Measurements from ENCODE around the gene HECTD3.
"Not testable (repeated sequence)": the region's sequence is repeated elsewhere in the genome, so short reads cannot be mapped to it uniquely, and the experiment has no call there.

Gene HECTD3

GRCh38 chr1:45008076-45008475 lies 3.0 kb downstream of the HECTD3 start:
- no peak overlapping the region for H3K9ac ChIP-seq
- no peak overlapping the region for H3K27ac ChIP-seq
- H3K27me3 ChIP-seq, result no peaks in the 10 kb centered on the region
- peaks cover 68% of the 10 kb centered on the region for H3K36me3 ChIP-seq
- no peak overlapping the region for H3K4me3 ChIP-seq
- no peaks in the 10 kb centered on the region for H3K9me3 ChIP-seq
- no peak overlapping the region for H3K4me2 ChIP-seq
- peaks cover 26% of the 10 kb centered on the region for H3K4me1 ChIP-seq
- TF ChIP-seq Cebpa-rat (IDR thresholded peaks at IDR 0.05), result no peak
- peaks cover 9% of the 10 kb centered on the region; the same call in 1 of the 2 replicates for H4K20me1 ChIP-seq

GRCh38 chr1:45007311-45007710 lies 3.8 kb downstream of the HECTD3 start:
- H4K20me1 ChIP-seq, result peaks cover 9% of the 10 kb centered on the region; the same call in 1 of the 2 replicates
- no peak overlapping the region for H3K9ac ChIP-seq
- H3K4me2 ChIP-seq, result no peak overlapping the region
- peaks cover 76% of the 10 kb centered on the region for H3K36me3 ChIP-seq
- no peak for TF ChIP-seq Cebpa-rat (IDR thresholded peaks at IDR 0.05)
- H3K4me3 ChIP-seq, result no peak overlapping the region
- no peaks in the 10 kb centered on the region for H3K27me3 ChIP-seq
- peaks cover 18% of the 10 kb centered on the region for H3K4me1 ChIP-seq
- H3K27ac ChIP-seq, result no peak overlapping the region
- no peaks in the 10 kb centered on the region for H3K9me3 ChIP-seq

- H4K20me1 ChIP-seq, result peaks cover 9% of the 10 kb centered on the region; the same call in 1 of the 2 replicates
- no peak overlapping the region for H3K4me2 ChIP-seq
- peaks cover 12% of the 10 kb centered on the region for H3K4me1 ChIP-seq
- H3K27ac ChIP-seq, result no peak overlapping the region
- H3K9ac ChIP-seq, result no peak overlapping the region
- H3K9me3 ChIP-seq, result no peaks in the 10 kb centered on the region
- peaks cover 85% of the 10 kb centered on the region for H3K36me3 ChIP-seq
- H3K4me3 ChIP-seq, result no peak overlapping the region
- no peaks in the 10 kb centered on the region for H3K27me3 ChIP-seq
- no peak for TF ChIP-seq Cebpa-rat (IDR thresholded peaks at IDR 0.05)
These were observed 5.4 kb downstream of the HECTD3 start for GRCh38 chr1:45005761-45006160.

GRCh38 chr1:45004281-45004920 lies 6.7 kb downstream of the HECTD3 start:
- Histone ChIP-seq H3K36me3 (peaks cover 80% of the 10 kb centered on the region), H3K4me1 (no peaks in the 10 kb centered on the region), H3K9ac (no peak overlapping the region), H4K20me1 (no peaks in the 10 kb centered on the region), H3K4me2 (no peak overlapping the region), H3K4me3 (no peak overlapping the region), H3K27me3 (no peaks in the 10 kb centered on the region), H3K27ac (no peak overlapping the region), H3K9me3 (no peaks in the 10 kb centered on the region)
- no peak for TF ChIP-seq Cebpa-rat (IDR thresholded peaks at IDR 0.05)

GRCh38 chr1:45003741-45004140 lies 7.4 kb downstream of the HECTD3 start:
- peaks cover 74% of the 10 kb centered on the region for H3K36me3 ChIP-seq

GRCh38 chr1:45002650-45003645 lies 8.2 kb downstream of the HECTD3 start:
- no peak overlapping the region for H3K4me3 ChIP-seq
- no peak for TF ChIP-seq Cebpa-rat (IDR thresholded peaks at IDR 0.05)
- H3K27ac ChIP-seq, result no peak overlapping the region
- H3K36me3 ChIP-seq, result peaks cover 66% of the 10 kb centered on the region
- H3K9me3 ChIP-seq, result no peaks in the 10 kb centered on the region
- H3K4me1 ChIP-seq, result no peaks in the 10 kb centered on the region
- H4K20me1 ChIP-seq, result no peaks in the 10 kb centered on the region
- no peak overlapping the region for H3K9ac ChIP-seq
- H3K27me3 ChIP-seq, result no peaks in the 10 kb centered on the region
- no peak overlapping the region for H3K4me2 ChIP-seq

More at GRCh38 chr1:45003741-45004140, 7.4 kb downstream of the HECTD3 start:
- no peak overlapping the region for H3K4me2 ChIP-seq
- no peak overlapping the region for H3K27ac ChIP-seq
- H3K9ac ChIP-seq, result no peak overlapping the region
- no peak for TF ChIP-seq Cebpa-rat (IDR thresholded peaks at IDR 0.05)
- H3K9me3 ChIP-seq, result no peaks in the 10 kb centered on the region
- H3K4me1 ChIP-seq, result no peaks in the 10 kb centered on the region
- no peak overlapping the region for H3K4me3 ChIP-seq
- no peaks in the 10 kb centered on the region for H4K20me1 ChIP-seq
- H3K27me3 ChIP-seq, result no peaks in the 10 kb centered on the region

- not testable (repeated sequence) for H3K4me3 ChIP-seq, H3K4me2 ChIP-seq, H3K9ac ChIP-seq, H3K9me3 ChIP-seq, H3K27me3 ChIP-seq, H4K20me1 ChIP-seq, H3K4me1 ChIP-seq, H3K27ac ChIP-seq
- peaks cover 52% of the 10 kb centered on the region for H3K36me3 ChIP-seq
These were observed 9.5 kb downstream of the HECTD3 start for GRCh38 chr1:45001576-45001975.

GRCh38 chr1:45001011-45001481 lies 10.1 kb downstream of the HECTD3 start:
- Histone ChIP-seq H3K27me3 (no peaks in the 10 kb centered on the region), H3K4me2 (no peak overlapping the region), H3K9ac (no peak overlapping the region), H3K4me3 (no peak overlapping the region), H4K20me1 (no peaks in the 10 kb centered on the region), H3K9me3 (no peaks in the 10 kb centered on the region), H3K4me1 (no peaks in the 10 kb centered on the region), H3K27ac (no peak overlapping the region), H3K36me3 (peaks cover 47% of the 10 kb centered on the region)
- no peak for TF ChIP-seq Cebpa-rat (IDR thresholded peaks at IDR 0.05)

GRCh38 chr1:44999232-44999631 lies 11.9 kb downstream of the HECTD3 start:
- TF ChIP-seq Cebpa-rat (IDR thresholded peaks at IDR 0.05), result no peak
- no peaks in the 10 kb centered on the region for H3K4me1 ChIP-seq
- no peak overlapping the region for H3K4me3 ChIP-seq
- H3K4me2 ChIP-seq, result no peak overlapping the region
- H4K20me1 ChIP-seq, result no peaks in the 10 kb centered on the region
- no peak overlapping the region for H3K27ac ChIP-seq
- H3K36me3 ChIP-seq, result peaks cover 29% of the 10 kb centered on the region
- no peaks in the 10 kb centered on the region for H3K27me3 ChIP-seq
- no peak overlapping the region for H3K9ac ChIP-seq
- no peaks in the 10 kb centered on the region for H3K9me3 ChIP-seq

All from BLaER1 (cell line).